HepG2 (cell line): ENCODE data around the gene SLC12A5. TPM values are rescaled to one million over a fixed set of nuclear protein-coding genes. Genes with fewer than 3 reads are reported as not detected.

Experiments used
- DBP ChIP-seq: sonication (generic); formaldehyde crosslinking; IDR thresholded peaks from 2 replicates; pipeline ENCODE4 v1.4.0; 2020; ENCODE audit warnings: missing genetic modification reagents; ENCODE audit errors: not compliant biosample characterization
- HNRNPK ChIP-seq: fragments of 200-400 bp; formaldehyde crosslinking; IDR thresholded peaks from 2 replicates; pipeline ENCODE4 v1.6.1; 2018; ENCODE audit warnings: low read length, low read depth, moderate library complexity, mild to moderate bottlenecking; ENCODE audit not compliant: poor library complexity, severe bottlenecking
- KMT2B ChIP-seq: IDR thresholded peaks from 2 replicates; pipeline ENCODE4 v1.6.1; 2016; ENCODE audit warnings: missing genetic modification reagents, missing compliant biosample characterization
- PAXIP1 ChIP-seq: sonication (generic); formaldehyde crosslinking; conservative IDR thresholded peaks from 2 replicates; pipeline ENCODE4 v1.4.0; 2020; ENCODE audit warnings: mild to moderate bottlenecking, missing genetic modification reagents, moderate library complexity
- POLR2A ChIP-seq, 2 experiments: IDR thresholded peaks; 2 replicates each; pipeline ENCODE4 v1.6.1; 2011; ENCODE audit warnings: low read depth in 2 of 2, low read length in 2 of 2, mild to moderate bottlenecking in 1 of 2, moderate library complexity in 1 of 2; ENCODE audit not compliant: insufficient read depth in 1 of 2
- RXRB ChIP-seq: IDR thresholded peaks from 2 replicates; pipeline ENCODE4 v1.6.1; 2016; ENCODE audit warnings: borderline replicate concordance, missing genetic modification reagents, missing compliant biosample characterization
- SNAPC2 ChIP-seq: sonication (generic); formaldehyde crosslinking; IDR thresholded peaks from 2 replicates; pipeline ENCODE4 v1.8.1; 2022; ENCODE audit warnings: mild to moderate bottlenecking, missing genetic modification reagents
- SRSF4 ChIP-seq: fragments of 200-400 bp; formaldehyde crosslinking; IDR thresholded peaks from one replicate; pipeline ENCODE4 v1.6.1; 2018; ENCODE audit warnings: mild to moderate bottlenecking, low read depth, low read length, moderate library complexity; ENCODE audit not compliant: poor library complexity, severe bottlenecking
- ZBTB43 ChIP-seq: sonication (generic); formaldehyde crosslinking; conservative IDR thresholded peaks from 2 replicates; pipeline ENCODE4 v1.4.0; 2020; ENCODE audit warnings: missing genetic modification reagents
- ZNF30 ChIP-seq: sonication (generic); formaldehyde crosslinking; IDR thresholded peaks from 2 replicates; pipeline ENCODE4 v1.5.0; 2020; ENCODE audit warnings: mild to moderate bottlenecking, missing genetic modification reagents
- ZNF337 ChIP-seq: sonication (generic); formaldehyde crosslinking; IDR thresholded peaks from 2 replicates; pipeline ENCODE4 v1.5.1; 2020; ENCODE audit warnings: missing genetic modification reagents, low read depth, mild to moderate bottlenecking, borderline replicate concordance
- ZNF670 ChIP-seq: sonication (generic); formaldehyde crosslinking; IDR thresholded peaks from 2 replicates; pipeline ENCODE4 v1.8.0; 2022; ENCODE audit warnings: mild to moderate bottlenecking, missing genetic modification reagents, borderline replicate concordance
- ZNF792 ChIP-seq: IDR thresholded peaks from 2 replicates; pipeline ENCODE4 v1.6.1; 2016
- ZZZ3 ChIP-seq: sonication (generic); formaldehyde crosslinking; IDR thresholded peaks from 2 replicates; pipeline ENCODE4 v1.4.0; 2020; ENCODE audit warnings: missing genetic modification reagents, mild to moderate bottlenecking, borderline replicate concordance
- polyA plus RNA-seq, 8 experiments: library from polyadenylated mRNA; depleted of rRNA in 3 of 8; stranded (reverse) in 7 of 8; unstranded in 1 of 8; fragments of >200 nt; fragmentation: Illumina TruSeq in 4 of 8; extraction: Trizol in 4 of 8; gene quantifications; 2 replicates each; pipeline versions ENCODE4 v1.2.1 to v1.2.3, GENCODE V29; 2011 to 2016; ENCODE audit warnings: low read depth in 4 of 8, missing spikeins in 1 of 8, mixed read lengths in 1 of 8; ENCODE audit not compliant: insufficient read depth in 1 of 8
- total RNA-seq, 5 experiments: library from RNA; depleted of rRNA; stranded (reverse); fragments of >200 nt; fragmentation: Illumina TruSeq; extraction: Trizol; gene quantifications; 2 replicates each; pipeline ENCODE4 v1.2.3, GENCODE V29; 2016; ENCODE audit warnings: low read depth in 1 of 5
- TF ChIP-seq, protein P1 (sequence below): sonication (generic); formaldehyde crosslinking; IDR thresholded peaks from 2 replicates; pipeline ENCODE4 v1.5.1; 2020; ENCODE audit warnings: mild to moderate bottlenecking, missing genetic modification reagents, borderline replicate concordance
- TF ChIP-seq, protein P2 (sequence below): sonication (generic); formaldehyde crosslinking; IDR thresholded peaks from 2 replicates; pipeline ENCODE4 v1.5.0; 2020; ENCODE audit warnings: missing genetic modification reagents

The SLC12A5 gene
- total and polyA plus RNA-seq, 2 of the 13 experiments (the other 11 are each of a cell fraction or from before 2014, with no cell fraction given): 4.3 to 5.4 TPM

DNA sequence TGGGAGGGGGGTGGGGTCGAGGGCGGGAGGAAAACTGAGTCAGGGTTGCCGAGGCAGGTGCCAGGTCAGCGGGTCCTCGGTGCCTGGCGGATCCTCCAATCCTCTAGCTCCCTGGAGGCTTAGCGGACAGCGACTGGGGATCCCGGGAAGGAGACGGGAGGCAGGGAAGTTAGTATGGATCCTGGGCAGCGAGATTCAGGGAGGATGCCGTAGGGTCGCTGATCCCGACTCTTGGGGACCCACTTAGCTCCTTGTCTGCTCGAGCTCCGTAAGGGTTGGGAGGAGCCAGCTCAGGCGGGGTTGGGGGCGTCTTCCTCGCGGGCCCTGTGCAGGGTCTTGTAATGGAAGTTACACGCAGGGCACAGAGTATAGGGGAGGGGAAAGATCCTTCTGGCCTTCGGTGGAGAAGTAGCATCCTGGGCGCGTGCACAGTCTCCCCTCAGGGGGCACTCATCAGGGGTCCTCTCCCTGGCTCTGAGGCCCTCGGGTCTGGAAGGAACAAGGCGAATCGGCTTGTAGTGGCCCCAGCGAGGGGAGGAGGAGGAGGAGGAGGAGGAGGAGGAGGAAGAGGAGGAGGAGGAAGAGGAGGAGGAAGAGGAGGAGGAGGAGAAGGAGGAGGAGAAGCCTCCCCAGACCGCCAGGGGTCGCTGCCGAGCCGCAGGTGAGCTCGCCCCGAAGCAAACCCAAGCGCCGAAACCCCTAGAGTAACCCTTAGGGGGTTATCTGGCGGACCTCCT is 6.4 kb upstream of the SLC12A5 start (continued):
- no peak for TF ChIP-seq POLR2A (IDR thresholded peaks at IDR 0.05; ENCODE audit: insufficient read depth in 1 of 2, low read depth in 2 of 2, low read length in 2 of 2)
- TF ChIP-seq KMT2B (CRISPR knock-in tag): no peak
- TF ChIP-seq RXRB (CRISPR knock-in tag): no peak
- no peak for TF ChIP-seq ZNF337
- TF ChIP-seq, protein P1, sequence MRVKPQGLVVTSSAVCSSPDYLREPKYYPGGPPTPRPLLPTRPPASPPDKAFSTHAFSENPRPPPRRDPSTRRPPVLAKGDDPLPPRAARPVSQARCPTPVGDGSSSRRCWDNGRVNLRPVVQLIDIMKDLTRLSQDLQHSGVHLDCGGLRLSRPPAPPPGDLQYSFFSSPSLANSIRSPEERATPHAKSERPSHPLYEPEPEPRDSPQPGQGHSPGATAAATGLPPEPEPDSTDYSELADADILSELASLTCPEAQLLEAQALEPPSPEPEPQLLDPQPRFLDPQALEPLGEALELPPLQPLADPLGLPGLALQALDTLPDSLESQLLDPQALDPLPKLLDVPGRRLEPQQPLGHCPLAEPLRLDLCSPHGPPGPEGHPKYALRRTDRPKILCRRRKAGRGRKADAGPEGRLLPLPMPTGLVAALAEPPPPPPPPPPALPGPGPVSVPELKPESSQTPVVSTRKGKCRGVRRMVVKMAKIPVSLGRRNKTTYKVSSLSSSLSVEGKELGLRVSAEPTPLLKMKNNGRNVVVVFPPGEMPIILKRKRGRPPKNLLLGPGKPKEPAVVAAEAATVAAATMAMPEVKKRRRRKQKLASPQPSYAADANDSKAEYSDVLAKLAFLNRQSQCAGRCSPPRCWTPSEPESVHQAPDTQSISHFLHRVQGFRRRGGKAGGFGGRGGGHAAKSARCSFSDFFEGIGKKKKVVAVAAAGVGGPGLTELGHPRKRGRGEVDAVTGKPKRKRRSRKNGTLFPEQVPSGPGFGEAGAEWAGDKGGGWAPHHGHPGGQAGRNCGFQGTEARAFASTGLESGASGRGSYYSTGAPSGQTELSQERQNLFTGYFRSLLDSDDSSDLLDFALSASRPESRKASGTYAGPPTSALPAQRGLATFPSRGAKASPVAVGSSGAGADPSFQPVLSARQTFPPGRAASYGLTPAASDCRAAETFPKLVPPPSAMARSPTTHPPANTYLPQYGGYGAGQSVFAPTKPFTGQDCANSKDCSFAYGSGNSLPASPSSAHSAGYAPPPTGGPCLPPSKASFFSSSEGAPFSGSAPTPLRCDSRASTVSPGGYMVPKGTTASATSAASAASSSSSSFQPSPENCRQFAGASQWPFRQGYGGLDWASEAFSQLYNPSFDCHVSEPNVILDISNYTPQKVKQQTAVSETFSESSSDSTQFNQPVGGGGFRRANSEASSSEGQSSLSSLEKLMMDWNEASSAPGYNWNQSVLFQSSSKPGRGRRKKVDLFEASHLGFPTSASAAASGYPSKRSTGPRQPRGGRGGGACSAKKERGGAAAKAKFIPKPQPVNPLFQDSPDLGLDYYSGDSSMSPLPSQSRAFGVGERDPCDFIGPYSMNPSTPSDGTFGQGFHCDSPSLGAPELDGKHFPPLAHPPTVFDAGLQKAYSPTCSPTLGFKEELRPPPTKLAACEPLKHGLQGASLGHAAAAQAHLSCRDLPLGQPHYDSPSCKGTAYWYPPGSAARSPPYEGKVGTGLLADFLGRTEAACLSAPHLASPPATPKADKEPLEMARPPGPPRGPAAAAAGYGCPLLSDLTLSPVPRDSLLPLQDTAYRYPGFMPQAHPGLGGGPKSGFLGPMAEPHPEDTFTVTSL (CRISPR knock-in tag): no peak
- no peak for TF ChIP-seq ZBTB43 (CRISPR knock-in tag)
- no peak for TF ChIP-seq SRSF4
- no peak for TF ChIP-seq ZNF670
- TF ChIP-seq, protein P2, sequence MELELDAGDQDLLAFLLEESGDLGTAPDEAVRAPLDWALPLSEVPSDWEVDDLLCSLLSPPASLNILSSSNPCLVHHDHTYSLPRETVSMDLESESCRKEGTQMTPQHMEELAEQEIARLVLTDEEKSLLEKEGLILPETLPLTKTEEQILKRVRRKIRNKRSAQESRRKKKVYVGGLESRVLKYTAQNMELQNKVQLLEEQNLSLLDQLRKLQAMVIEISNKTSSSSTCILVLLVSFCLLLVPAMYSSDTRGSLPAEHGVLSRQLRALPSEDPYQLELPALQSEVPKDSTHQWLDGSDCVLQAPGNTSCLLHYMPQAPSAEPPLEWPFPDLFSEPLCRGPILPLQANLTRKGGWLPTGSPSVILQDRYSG (CRISPR knock-in tag): no peak
- no peak for TF ChIP-seq ZZZ3 (CRISPR knock-in tag)
- TF ChIP-seq ZNF792 (CRISPR knock-in tag): no peak
- no peak for TF ChIP-seq SNAPC2
- TF ChIP-seq PAXIP1 (CRISPR knock-in tag): 0 out of 2 replicates have a peak, but pooled peaks have one; percentile 32
- TF ChIP-seq DBP (CRISPR knock-in tag): no peak
- no peak for TF ChIP-seq ZNF30 (CRISPR knock-in tag)
- TF ChIP-seq HNRNPK: peak; percentile 94
